Right forelimb (tissue), 1 donor: ENCODE results near the gene AFAP1L2.

Source experiments
- DNase-seq: peaks from one replicate; pipeline ENCODE4 v3.0.0-alpha.2; 2018

Gene AFAP1L2

DNA sequence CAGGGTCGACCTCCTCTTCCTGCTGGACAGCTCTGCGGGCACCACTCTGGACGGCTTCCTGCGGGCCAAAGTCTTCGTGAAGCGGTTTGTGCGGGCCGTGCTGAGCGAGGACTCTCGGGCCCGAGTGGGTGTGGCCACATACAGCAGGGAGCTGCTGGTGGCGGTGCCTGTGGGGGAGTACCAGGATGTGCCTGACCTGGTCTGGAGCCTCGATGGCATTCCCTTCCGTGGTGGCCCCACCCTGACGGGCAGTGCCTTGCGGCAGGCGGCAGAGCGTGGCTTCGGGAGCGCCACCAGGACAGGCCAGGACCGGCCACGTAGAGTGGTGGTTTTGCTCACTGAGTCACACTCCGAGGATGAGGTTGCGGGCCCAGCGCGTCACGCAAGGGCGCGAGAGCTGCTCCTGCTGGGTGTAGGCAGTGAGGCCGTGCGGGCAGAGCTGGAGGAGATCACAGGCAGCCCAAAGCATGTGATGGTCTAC lies 118.3 kb downstream of the AFAP1L2 start:
- no peak for DNase-seq

DNA sequence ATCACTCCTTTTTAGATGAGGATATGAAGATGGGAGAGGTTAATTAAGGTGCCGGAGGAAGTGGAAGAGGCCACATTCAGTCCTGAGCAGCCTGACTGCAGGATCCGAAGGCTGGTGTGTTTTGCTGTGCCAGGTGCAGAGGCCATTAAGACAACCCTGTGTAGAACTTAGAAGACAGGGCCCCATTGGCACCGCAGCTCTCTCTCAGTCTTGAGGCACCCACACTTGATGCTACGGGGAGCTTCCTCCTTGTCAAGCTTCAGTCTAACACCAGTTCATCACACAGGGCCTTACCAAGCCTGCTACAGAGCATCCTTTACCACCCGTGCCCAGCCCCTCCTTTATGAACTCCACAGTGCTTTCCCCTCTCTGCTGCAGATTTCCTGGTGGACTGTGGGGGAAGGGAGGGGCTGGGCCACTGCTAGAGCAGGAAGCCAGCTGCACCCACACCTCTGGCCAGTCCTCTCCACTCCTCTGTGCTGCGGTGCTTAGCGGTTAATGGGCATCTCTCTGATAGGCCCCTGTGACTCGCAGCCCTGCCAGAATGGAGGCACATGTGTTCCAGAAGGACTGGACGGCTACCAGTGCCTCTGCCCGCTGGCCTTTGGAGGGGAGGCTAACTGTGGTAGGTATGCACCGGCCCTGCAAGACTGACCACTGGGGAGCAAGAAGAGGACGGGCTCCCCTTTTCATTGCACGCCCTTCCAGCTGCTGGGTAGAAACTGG lies 119.8 kb downstream of the AFAP1L2 start:
- DNase-seq: no peak

GRCh38 chr10:114283535-114284234 lies 120.6 kb downstream of the AFAP1L2 start:
- no peak for DNase-seq

- no peak for DNase-seq
Observed at GRCh38 chr10:114283091-114283490, 121.2 kb downstream of the AFAP1L2 start.

DNA sequence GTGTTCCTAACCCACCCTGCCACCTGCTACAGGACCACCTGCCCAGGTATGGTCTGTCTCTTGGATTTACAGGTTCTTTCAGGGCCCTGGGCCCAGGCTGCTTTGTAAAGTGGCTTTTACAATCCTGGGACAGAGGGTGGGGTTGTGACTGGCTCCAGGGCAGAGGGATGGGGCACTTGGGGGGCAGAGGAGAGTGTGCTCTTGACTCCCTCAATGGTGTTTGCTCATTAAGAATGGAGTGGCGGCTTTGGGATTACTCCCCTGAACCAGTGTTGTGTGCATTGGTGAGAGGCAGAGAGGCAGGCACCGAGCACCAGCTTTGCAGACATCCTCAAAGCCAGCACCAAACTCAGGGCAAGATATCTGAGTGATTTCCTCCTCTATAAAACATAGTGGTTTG lies 121.8 kb downstream of the AFAP1L2 start:
- no peak for DNase-seq

DNA sequence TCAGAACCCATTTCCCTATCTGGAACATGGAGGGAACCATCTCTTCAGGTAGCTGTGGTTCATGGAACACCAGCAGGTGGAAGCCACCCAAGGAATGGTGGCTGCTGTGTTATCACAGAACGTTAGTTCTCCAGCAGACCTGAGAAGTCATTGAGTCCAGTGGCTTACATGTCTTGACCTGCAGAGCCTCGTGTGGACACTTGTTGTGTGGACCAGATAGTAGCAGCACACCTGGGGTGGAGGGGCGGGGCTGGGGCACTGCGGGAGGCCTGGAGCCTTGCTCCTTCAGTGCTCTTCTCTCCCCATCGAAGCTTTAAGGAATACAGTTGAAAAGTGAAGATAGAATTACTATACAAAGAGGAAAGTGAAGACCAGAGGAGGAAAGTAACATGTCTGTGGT lies 122.8 kb downstream of the AFAP1L2 start:
- no peak for DNase-seq

- no peak for DNase-seq
Observed at GRCh38 chr10:114281006-114281405, 123.3 kb downstream of the AFAP1L2 start.

DNA sequence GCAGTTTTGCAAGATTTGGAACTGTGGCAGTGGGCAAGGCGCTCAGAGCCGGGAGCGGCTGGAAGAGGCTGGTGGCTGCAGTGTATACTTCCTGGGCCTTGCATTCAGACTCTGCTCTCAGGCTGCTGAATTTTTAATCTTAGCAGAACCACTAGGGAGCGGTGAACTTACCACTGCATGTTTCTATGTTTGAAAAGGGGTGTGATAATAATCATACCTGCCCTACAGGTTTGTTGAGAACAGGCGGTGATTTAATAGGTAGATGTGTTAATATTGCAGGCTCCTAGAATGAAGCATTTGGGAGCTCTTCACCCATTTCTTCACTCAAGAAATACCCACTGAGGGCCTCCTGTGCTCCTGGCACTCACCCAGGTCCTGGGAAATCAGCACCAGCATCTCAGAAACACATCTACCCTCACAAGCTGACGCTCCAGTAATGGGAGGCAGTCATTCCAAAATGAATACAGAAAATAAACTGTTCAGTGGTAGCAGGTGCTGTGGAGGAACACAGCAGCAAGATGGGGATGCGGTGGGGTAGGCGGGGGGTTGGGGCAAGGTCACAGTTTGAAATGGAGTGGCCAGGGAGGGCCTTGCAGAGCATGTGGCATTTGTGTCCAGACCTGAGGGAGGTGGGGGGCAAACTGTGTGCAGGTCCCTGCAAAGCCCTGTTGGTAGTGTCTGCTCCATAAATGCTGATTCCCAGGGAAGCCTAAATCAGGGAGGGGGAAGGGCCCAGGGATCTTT lies 124.2 kb downstream of the AFAP1L2 start:
- DNase-seq: no peak

- no peak for DNase-seq
Observed at GRCh38 chr10:114279289-114279688, 125.0 kb downstream of the AFAP1L2 start.

- no peak for DNase-seq
Observed at GRCh38 chr10:114278884-114279191, 125.5 kb downstream of the AFAP1L2 start.

DNA sequence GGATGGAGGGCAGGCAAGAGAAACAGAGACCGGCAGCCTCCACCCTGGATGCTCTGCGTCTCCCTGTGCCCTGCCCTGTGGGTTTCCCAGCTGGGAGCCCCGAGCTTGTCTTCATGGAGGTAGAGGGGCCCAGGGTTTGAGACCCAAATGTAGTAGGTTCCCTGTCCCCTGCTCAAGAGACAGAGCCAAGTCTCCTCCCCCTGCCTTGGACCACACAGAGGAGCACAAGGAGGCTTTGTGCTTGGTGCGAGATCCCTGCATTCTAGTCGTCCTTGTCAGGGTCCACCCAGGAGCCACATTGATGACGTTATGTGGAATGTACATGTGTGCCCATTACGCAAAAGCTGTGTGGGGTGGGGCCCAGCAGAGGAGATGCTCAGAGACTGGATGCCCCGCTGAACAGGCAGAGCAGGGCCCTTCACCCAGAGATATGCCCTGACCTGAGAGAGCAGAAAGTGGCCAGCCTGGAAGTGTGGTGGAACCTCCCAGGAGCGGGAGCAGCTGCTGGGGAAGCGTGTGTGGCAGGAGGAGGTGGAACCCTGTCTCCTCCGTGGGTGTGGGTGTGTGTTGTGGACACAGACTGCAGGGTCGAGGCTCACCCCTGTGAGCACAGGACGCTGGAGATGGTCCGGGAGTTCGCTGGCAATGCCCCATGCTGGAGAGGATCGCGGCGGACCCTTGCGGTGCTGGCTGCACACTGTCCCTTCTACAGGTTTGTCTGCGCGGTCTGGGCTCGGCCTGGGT lies 126.0 kb downstream of the AFAP1L2 start:
- DNase-seq: no peak

GRCh38 chr10:114276671-114277070 lies 127.6 kb downstream of the AFAP1L2 start:
- no peak for DNase-seq

GRCh38 chr10:114276066-114276465 lies 128.2 kb downstream of the AFAP1L2 start:
- no peak for DNase-seq

GRCh38 chr10:114274616-114275453 lies 129.5 kb downstream of the AFAP1L2 start:
- no peak for DNase-seq

DNA sequence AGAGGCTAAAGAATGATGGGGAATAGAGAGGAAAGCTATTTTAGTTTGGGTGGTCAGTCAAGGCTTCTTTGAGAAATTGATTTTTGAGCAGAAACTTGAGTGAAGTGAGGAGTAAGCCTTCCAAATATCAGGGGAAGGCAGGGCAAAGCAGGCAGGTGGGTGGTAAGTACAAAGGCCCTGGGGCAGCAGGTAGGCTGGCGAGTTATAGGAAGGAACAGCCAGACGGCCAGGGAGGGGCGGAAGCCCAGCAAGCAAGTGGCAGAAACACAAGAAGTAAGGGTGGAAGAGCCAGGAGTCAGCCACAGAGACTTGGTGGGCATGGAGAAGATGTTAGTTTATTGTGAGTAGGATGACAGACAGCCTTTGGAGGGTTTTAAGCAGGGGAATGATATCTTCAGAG lies 130.4 kb downstream of the AFAP1L2 start:
- no peak for DNase-seq

DNA sequence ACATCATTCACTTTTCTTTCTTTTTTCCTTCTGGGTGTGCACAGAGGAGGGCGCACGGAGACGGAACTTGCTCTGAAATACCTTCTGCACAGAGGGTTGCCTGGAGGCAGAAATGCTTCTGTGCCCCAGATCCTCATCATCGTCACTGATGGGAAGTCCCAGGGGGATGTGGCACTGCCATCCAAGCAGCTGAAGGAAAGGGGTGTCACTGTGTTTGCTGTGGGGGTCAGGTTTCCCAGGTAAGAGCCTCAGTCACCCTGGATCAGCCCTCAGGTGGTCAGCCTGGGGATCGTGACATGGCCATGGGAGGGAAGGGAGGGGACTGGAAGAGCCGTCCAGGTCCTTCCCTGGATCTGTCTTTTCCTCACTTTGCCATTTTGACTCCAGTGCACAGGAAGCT lies 131.6 kb downstream of the AFAP1L2 start:
- no peak for DNase-seq

DNA sequence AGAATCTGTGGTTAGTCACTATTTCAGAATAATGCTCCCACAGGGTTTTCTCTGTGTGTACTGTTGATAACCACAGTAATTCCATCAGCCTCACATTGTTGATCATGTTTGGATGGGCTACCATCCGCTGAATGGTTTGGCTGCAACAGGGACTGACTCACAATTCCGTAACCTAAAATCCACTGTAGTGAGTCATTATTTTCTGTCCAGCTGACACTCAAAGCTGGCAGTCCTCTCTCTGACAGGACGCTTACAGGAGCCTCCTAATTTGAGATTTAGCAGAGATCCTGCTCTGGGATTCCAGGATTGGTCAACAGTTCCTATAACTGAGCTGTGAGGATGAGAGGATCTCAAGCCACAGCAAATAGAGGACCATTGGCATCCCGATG lies 132.5 kb downstream of the AFAP1L2 start:
- DNase-seq: no peak

DNA sequence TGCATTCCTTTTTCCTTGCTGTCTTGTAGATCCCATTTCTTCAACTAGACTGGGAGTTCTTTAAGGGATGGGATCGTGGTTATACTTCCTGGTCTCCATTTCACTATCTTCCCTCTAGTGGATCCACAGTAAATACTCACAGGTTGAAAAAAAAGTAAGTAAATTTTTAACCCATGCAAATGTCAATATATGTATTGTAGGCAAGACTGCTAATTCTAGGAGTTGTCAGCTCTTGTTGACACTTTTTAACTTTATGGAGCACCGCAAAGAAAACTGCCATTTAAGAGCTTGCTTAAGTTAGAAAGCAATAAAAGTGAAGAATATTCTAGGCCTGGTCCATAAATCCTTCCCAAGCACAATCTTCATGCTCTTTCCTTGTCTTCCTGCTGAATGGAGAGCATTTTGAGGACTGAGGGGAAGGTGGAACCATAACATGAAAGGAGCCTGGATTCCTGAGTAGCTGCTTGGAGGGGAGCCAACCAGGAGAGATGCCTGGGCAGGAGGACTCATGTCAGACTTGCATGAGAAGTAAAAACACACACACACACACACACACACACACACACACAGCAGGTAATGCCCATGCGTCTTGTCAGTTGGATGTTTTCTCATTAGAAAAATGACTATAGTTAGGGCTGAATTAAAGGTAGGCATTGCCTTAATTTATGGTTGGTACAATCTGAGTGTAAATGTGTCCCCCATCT lies 133.1 kb downstream of the AFAP1L2 start:
- DNase-seq: no peak

DNA sequence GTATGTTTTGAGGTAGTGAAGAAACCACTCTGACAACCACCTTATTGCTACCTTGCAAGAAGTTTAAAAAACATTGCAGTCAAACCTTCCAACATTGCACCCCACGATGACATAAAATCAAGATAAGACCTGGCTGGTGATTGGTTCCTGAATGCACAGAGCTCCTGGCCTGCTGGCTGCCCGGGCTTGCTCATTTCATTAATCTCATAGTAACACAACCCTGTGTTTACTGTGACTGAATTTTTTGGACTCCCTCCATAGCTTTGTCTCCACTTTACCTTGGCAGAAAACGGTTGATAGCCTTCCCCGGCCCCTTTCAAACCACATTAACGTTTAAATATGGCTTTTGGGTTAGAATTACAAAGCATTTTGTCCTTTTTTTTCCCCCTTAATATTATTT lies 137.8 kb downstream of the AFAP1L2 start:
- DNase-seq: no peak

- DNase-seq: no peak
Observed at GRCh38 chr10:114265392-114266053, 138.8 kb downstream of the AFAP1L2 start.

GRCh38 chr10:114262496-114262895 lies 141.8 kb downstream of the AFAP1L2 start:
- no peak for DNase-seq
